CD4-positive, alpha-beta T cell treated with Interleukin-12 subunit alpha and Interleukin-12 subunit beta, for 1 hour (primary cell): Measurements from ENCODE around the gene COL9A2.

Source experiments
- DNase-seq: peaks from one replicate; pipeline ENCODE4 v3.0.0-alpha.2; 2020

COL9A2 gene

DNA sequence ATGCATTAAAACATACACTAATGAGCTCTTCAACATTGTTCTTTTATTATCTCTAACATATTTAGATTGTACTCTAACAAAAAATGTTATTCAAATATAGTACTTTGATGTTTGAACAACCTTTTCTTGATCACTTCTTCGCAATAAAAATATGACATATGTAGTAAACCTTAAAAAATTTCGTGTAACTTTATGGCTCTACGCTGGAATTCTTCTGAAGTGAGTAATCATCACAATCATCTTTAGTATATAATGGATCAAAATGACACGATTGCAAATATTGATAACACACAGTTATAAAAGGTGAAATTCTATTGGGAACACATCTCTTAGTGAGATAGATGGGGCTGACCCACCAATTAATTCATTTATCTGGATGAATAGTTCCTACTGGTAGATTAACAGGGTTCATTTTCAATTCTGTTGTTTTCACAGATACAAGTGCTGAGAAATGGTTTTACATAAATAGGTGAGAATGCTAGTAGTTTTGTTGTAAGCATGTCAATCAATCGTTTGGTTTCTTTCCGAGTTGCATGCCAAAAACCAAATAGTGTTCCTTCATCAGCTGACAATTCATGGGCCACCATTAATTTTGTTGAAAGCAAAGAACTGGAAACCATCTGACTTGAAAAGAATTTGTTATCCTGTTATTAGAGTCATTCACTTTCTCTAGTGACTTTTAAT is 60.5 kb downstream of the COL9A2 start:
- no peak for DNase-seq

DNA sequence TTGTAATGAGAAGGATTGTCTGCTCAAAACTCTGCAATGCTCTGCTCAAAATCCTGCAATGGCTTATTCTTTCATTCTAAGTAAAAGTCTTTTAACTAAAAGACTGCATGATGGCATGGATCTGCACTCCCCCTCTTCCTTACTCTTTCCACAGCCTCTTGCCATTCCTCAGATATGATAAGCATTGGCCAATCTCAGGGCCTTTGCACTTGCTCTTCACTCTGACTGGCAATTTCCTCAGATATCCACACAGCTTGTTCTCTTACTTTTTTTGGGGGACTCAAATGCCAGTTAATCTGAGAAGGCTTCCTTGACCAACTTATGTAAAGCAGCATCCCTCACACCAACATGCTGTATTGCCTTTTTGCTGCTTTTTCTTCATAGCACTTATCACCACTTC is 61.9 kb downstream of the COL9A2 start:
- DNase-seq, result no peak

GRCh38 chr1:40252601-40253000 is 64.5 kb downstream of the COL9A2 start:
- DNase-seq, result no peak

DNA sequence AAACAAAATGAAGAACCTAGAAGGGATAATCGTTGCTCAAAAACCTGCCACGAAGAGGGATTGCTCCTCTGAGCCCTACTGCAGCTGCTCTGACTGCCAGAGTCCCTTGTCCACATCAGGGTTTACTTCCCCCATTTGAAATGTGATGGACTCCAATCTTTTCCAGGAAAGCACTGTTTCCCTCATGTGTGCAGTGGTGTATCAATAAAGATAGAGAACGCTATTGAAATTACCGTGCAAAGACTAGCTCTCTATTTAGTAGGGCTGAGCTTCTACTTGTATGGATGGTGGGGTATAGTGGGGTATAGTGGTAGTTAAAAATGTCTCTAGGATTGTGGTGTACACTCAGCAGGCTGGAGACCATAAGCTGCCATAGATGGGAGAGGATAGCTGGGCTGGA is 65.6 kb downstream of the COL9A2 start:
- no peak for DNase-seq
